Measurements from ENCODE around the gene DKK1. TPM values are rescaled to one million over a fixed set of nuclear protein-coding genes. Genes with fewer than 3 reads are reported as not detected.

Gene DKK1
- total and polyA plus RNA-seq, 2 of the 13 experiments (the other 11 are each of a cell fraction or from before 2014, with no cell fraction given): 123 to 262 TPM

DNA sequence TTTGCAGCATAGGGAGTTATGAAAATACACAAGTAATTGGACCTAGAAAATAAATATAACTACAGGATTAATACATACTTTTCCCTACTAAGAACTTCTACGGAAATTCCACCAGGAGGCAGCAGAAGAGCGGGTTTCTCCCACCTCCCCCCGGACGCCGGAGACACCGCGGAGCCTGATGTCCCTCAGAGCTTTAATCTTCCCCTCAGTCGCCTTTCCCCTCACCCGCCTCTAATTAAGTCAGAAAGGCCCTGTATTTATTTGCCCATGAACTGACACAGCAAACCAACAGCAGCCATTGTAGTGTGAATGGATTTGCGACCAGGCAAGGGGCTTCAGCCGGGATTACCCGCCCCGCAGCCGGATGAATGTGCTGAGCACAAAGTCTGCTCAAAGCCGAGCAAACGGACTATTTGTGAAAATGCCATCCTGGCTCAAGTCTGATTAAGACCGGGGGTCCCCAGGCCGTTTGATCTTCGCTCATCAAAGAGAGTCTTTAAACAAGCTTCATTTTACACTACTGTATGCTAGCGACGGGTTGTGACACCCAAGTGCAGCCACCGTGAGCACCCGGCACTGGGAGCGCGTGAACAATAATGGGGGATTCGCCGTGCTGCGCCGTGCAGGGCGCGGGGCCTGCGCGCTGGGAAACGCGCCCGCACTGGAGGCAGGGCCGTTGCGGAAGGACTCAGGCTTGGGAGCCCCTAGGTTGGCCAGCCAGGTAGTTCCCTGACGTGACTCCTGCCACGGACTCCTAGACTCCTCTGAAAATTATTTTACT, 5.6 kb upstream of the DKK1 start (continued):
- TF ChIP-seq, protein P1, sequence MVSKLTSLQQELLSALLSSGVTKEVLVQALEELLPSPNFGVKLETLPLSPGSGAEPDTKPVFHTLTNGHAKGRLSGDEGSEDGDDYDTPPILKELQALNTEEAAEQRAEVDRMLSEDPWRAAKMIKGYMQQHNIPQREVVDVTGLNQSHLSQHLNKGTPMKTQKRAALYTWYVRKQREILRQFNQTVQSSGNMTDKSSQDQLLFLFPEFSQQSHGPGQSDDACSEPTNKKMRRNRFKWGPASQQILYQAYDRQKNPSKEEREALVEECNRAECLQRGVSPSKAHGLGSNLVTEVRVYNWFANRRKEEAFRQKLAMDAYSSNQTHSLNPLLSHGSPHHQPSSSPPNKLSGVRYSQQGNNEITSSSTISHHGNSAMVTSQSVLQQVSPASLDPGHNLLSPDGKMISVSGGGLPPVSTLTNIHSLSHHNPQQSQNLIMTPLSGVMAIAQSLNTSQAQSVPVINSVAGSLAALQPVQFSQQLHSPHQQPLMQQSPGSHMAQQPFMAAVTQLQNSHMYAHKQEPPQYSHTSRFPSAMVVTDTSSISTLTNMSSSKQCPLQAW (CRISPR knock-in tag; IDR thresholded peaks at IDR 0.05): peak; percentile 70; the same call in 1 of the 2 replicates
- TF ChIP-seq ZNF652 (CRISPR knock-in tag; IDR thresholded peaks at IDR 0.05; ENCODE audit: borderline replicate concordance, low read depth) (no peak), JARID2 (CRISPR knock-in tag; IDR thresholded peaks at IDR 0.05; ENCODE audit: insufficient replicate concordance) (no peak), ZNF589 (CRISPR knock-in tag; conservative IDR thresholded peaks at IDR 0.05) (no peak), ZNF746 (CRISPR knock-in tag; IDR thresholded peaks at IDR 0.05) (peak; percentile 33; the same call in 1 of the 2 replicates), SKI (IDR thresholded peaks at IDR 0.05; ENCODE audit: partially characterized antibody) (no peak), TOPORS (CRISPR knock-in tag; IDR thresholded peaks at IDR 0.05) (no peak), U2AF2 (IDR thresholded peaks at IDR 0.05; ENCODE audit: low read depth, low read length) (no peak), ZFP37 (CRISPR knock-in tag; IDR thresholded peaks at IDR 0.05; ENCODE audit: borderline replicate concordance) (no peak)
- TF ChIP-seq, protein P2, sequence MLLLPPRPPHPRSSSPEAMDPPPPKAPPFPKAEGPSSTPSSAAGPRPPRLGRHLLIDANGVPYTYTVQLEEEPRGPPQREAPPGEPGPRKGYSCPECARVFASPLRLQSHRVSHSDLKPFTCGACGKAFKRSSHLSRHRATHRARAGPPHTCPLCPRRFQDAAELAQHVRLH (CRISPR knock-in tag; IDR thresholded peaks at IDR 0.05; ENCODE audit: borderline replicate concordance, low read depth): no peak
- TF ChIP-seq, protein P3, sequence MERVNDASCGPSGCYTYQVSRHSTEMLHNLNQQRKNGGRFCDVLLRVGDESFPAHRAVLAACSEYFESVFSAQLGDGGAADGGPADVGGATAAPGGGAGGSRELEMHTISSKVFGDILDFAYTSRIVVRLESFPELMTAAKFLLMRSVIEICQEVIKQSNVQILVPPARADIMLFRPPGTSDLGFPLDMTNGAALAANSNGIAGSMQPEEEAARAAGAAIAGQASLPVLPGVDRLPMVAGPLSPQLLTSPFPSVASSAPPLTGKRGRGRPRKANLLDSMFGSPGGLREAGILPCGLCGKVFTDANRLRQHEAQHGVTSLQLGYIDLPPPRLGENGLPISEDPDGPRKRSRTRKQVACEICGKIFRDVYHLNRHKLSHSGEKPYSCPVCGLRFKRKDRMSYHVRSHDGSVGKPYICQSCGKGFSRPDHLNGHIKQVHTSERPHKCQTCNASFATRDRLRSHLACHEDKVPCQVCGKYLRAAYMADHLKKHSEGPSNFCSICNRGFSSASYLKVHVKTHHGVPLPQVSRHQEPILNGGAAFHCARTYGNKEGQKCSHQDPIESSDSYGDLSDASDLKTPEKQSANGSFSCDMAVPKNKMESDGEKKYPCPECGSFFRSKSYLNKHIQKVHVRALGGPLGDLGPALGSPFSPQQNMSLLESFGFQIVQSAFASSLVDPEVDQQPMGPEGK (CRISPR knock-in tag; IDR thresholded peaks at IDR 0.05): peak; percentile 23; the same call in 1 of the 2 replicates
- TF ChIP-seq, protein P4, sequence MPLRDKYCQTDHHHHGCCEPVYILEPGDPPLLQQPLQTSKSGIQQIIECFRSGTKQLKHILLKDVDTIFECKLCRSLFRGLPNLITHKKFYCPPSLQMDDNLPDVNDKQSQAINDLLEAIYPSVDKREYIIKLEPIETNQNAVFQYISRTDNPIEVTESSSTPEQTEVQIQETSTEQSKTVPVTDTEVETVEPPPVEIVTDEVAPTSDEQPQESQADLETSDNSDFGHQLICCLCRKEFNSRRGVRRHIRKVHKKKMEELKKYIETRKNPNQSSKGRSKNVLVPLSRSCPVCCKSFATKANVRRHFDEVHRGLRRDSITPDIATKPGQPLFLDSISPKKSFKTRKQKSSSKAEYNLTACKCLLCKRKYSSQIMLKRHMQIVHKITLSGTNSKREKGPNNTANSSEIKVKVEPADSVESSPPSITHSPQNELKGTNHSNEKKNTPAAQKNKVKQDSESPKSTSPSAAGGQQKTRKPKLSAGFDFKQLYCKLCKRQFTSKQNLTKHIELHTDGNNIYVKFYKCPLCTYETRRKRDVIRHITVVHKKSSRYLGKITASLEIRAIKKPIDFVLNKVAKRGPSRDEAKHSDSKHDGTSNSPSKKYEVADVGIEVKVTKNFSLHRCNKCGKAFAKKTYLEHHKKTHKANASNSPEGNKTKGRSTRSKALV (CRISPR knock-in tag; IDR thresholded peaks at IDR 0.05): peak; percentile 97
- TF ChIP-seq, protein P5, sequence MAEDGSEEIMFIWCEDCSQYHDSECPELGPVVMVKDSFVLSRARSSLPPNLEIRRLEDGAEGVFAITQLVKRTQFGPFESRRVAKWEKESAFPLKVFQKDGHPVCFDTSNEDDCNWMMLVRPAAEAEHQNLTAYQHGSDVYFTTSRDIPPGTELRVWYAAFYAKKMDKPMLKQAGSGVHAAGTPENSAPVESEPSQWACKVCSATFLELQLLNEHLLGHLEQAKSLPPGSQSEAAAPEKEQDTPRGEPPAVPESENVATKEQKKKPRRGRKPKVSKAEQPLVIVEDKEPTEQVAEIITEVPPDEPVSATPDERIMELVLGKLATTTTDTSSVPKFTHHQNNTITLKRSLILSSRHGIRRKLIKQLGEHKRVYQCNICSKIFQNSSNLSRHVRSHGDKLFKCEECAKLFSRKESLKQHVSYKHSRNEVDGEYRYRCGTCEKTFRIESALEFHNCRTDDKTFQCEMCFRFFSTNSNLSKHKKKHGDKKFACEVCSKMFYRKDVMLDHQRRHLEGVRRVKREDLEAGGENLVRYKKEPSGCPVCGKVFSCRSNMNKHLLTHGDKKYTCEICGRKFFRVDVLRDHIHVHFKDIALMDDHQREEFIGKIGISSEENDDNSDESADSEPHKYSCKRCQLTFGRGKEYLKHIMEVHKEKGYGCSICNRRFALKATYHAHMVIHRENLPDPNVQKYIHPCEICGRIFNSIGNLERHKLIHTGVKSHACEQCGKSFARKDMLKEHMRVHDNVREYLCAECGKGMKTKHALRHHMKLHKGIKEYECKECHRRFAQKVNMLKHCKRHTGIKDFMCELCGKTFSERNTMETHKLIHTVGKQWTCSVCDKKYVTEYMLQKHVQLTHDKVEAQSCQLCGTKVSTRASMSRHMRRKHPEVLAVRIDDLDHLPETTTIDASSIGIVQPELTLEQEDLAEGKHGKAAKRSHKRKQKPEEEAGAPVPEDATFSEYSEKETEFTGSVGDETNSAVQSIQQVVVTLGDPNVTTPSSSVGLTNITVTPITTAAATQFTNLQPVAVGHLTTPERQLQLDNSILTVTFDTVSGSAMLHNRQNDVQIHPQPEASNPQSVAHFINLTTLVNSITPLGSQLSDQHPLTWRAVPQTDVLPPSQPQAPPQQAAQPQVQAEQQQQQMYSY (CRISPR knock-in tag; IDR thresholded peaks at IDR 0.05): no peak
- TF ChIP-seq, protein P6, sequence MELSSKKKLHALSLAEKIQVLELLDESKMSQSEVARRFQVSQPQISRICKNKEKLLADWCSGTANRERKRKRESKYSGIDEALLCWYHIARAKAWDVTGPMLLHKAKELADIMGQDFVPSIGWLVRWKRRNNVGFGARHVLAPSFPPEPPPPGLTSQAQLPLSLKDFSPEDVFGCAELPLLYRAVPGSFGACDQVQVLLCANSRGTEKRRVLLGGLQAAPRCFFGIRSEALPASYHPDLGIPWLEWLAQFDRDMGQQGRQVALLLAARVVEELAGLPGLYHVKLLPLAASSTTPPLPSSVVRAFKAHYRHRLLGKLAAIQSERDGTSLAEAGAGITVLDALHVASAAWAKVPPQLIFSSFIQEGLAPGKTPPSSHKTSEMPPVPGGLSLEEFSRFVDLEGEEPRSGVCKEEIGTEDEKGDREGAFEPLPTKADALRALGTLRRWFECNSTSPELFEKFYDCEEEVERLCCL (CRISPR knock-in tag; IDR thresholded peaks at IDR 0.05; ENCODE audit: borderline replicate concordance): no peak

Data from HepG2 (cell line).